Caki2 (cell line): ENCODE measurements around the gene MRPL50. TPM values are rescaled to one million over a fixed set of nuclear protein-coding genes. Genes with fewer than 3 reads are reported as not detected.
"Not testable (repeated sequence)": the region's sequence is repeated elsewhere in the genome, so short reads cannot be mapped to it uniquely, and the experiment has no call there.

Source experiments
- DNase-seq: peaks from one replicate; pipeline ENCODE4 v3.0.0-alpha.2; 2015; ENCODE audit warnings: low read depth
- in situ Hi-C: cut with HindIII; loops from 2 replicates; pipeline ENCODE4 v1.10.0; 2016; ENCODE audit warnings: low sequenced_read_pairs, low pct_unique_long_range_greater_than_20kb, mixed read lengths
- total RNA-seq: library from RNA; depleted of rRNA; stranded (reverse); fragments of >200 nt; shearing (Covaris generic); gene quantifications from 2 replicates; pipeline ENCODE4 v1.2.3, GENCODE V29; 2014; ENCODE audit warnings: low replicate concordance

The MRPL50 gene
- total RNA-seq, 1 experiment from 2014 or later = 10.1 TPM

- in situ Hi-C loops = not testable (repeated sequence)
These were observed 13.4 kb downstream of the MRPL50 start, which contains the start of gene BAAT for GRCh38 chr9:101384873-101385536. TSS of gene BAAT (minus strand) at chr9:101385006. CDS start at chr9:101371404, 13,602 bp downstream.

GRCh38 chr9:101383361-101383760, 15.1 kb downstream of the MRPL50 start:
- DNase-seq = no peak
- in situ Hi-C loops = no loop called here

More at GRCh38 chr9:101384873-101385536, 13.4 kb downstream of the MRPL50 start, which contains the start of gene BAAT:
- DNase-seq = not testable (repeated sequence)

GRCh38 chr9:101381833-101382342, 16.5 kb downstream of the MRPL50 start:
- no peak for DNase-seq
- in situ Hi-C loops = no loop called here

GRCh38 chr9:101381118-101381517, 17.3 kb downstream of the MRPL50 start:
- in situ Hi-C loops = no loop called here
- no peak for DNase-seq

- no peak for DNase-seq
- in situ Hi-C loops = no loop called here
These were observed 18.1 kb downstream of the MRPL50 start for GRCh38 chr9:101380295-101380694.

- in situ Hi-C loops = no loop called here
- DNase-seq = no peak
These were observed 22.1 kb downstream of the MRPL50 start for GRCh38 chr9:101376111-101376848.

- no peak for DNase-seq
- in situ Hi-C loops = no loop called here
These were observed 22.9 kb downstream of the MRPL50 start for GRCh38 chr9:101375546-101375945.

GRCh38 chr9:101372327-101373118, 25.9 kb downstream of the MRPL50 start:
- no peak for DNase-seq
- in situ Hi-C loops = no loop called here

- DNase-seq = no peak
- in situ Hi-C loops = no loop called here
These were observed 26.6 kb downstream of the MRPL50 start for GRCh38 chr9:101371813-101372212.

- DNase-seq = no peak
- in situ Hi-C loops = no loop called here
These were observed 28.4 kb downstream of the MRPL50 start for GRCh38 chr9:101369884-101370531.

- DNase-seq = no peak
- in situ Hi-C loops = no loop called here
These were observed 29.1 kb downstream of the MRPL50 start for GRCh38 chr9:101369286-101369685.

- in situ Hi-C loops = no loop called here
- no peak for DNase-seq
These were observed 31.1 kb downstream of the MRPL50 start for GRCh38 chr9:101367323-101367722.

GRCh38 chr9:101366038-101366756, 32.2 kb downstream of the MRPL50 start:
- peak; percentile 58 for DNase-seq

GRCh38 chr9:101365181-101365580, 33.2 kb downstream of the MRPL50 start:
- in situ Hi-C loops = no loop called here
- DNase-seq = no peak

More at GRCh38 chr9:101366038-101366756, 32.2 kb downstream of the MRPL50 start:
- in situ Hi-C loops = no loop called here

- no peak for DNase-seq
- in situ Hi-C loops = no loop called here
These were observed 36.0 kb downstream of the MRPL50 start for GRCh38 chr9:101362450-101362849.

GRCh38 chr9:101360647-101361046, 37.8 kb downstream of the MRPL50 start:
- in situ Hi-C loops = no loop called here
- DNase-seq = no peak

- in situ Hi-C loops = no loop called here
- no peak for DNase-seq
These were observed 38.7 kb downstream of the MRPL50 start for GRCh38 chr9:101359679-101360078.

GRCh38 chr9:101356619-101357018, 41.8 kb downstream of the MRPL50 start:
- no peak for DNase-seq
- in situ Hi-C loops = no loop called here
